NCI-H2029 (cell line): ENCODE data around the gene C10orf120.
A peak's percentile ranks its signal among the peaks of the same experiment; 100 is the strongest.

Source experiments
- DNase-seq: peaks from one replicate; lab custom pipeline; 2025; lab: John Stamatoyannopoulos, UW

C10orf120 gene

GRCh38 chr10:122699796-122700455 lies at the start of gene C10orf120:
Gene C10orf120, minus strand, starts transcription at chr10:122699846. Its CDS starts 56 bp downstream, at chr10:122699790.
- DNase-seq = no peak

- DNase-seq = no peak
Observed at GRCh38 chr10:122748496-122748895, 48.9 kb upstream of the C10orf120 start.

GRCh38 chr10:122746408-122746807 lies 46.8 kb upstream of the C10orf120 start:
- DNase-seq = no peak

GRCh38 chr10:122744257-122744656 lies 44.6 kb upstream of the C10orf120 start:
- DNase-seq = no peak

GRCh38 chr10:122740640-122741039 lies 41.0 kb upstream of the C10orf120 start:
- peak; percentile 10 for DNase-seq

- no peak for DNase-seq
Observed at GRCh38 chr10:122738031-122738430, 38.4 kb upstream of the C10orf120 start.

- no peak for DNase-seq
Observed at GRCh38 chr10:122733931-122734665, 34.5 kb upstream of the C10orf120 start.

GRCh38 chr10:122733443-122733842 lies 33.8 kb upstream of the C10orf120 start:
- DNase-seq = no peak

- no peak for DNase-seq
Observed at GRCh38 chr10:122730238-122730637, 30.6 kb upstream of the C10orf120 start.

GRCh38 chr10:122729126-122729525 lies 29.5 kb upstream of the C10orf120 start:
- no peak for DNase-seq

GRCh38 chr10:122727426-122727825 lies 27.8 kb upstream of the C10orf120 start:
- no peak for DNase-seq

GRCh38 chr10:122725768-122726167 lies 26.1 kb upstream of the C10orf120 start:
- no peak for DNase-seq

GRCh38 chr10:122725006-122725405 lies 25.4 kb upstream of the C10orf120 start:
- DNase-seq = no peak

- no peak for DNase-seq
Observed at GRCh38 chr10:122721111-122721510, 21.5 kb upstream of the C10orf120 start.

- no peak for DNase-seq
Observed at GRCh38 chr10:122716025-122716424, 16.4 kb upstream of the C10orf120 start.

- DNase-seq = no peak
Observed at GRCh38 chr10:122715576-122715975, 15.9 kb upstream of the C10orf120 start.

- DNase-seq = no peak
Observed at GRCh38 chr10:122713091-122713885, 13.6 kb upstream of the C10orf120 start.

- no peak for DNase-seq
Observed at GRCh38 chr10:122710576-122710975, 10.9 kb upstream of the C10orf120 start.

- DNase-seq = no peak
Observed at GRCh38 chr10:122709971-122710370, 10.3 kb upstream of the C10orf120 start.

- no peak for DNase-seq
Observed at GRCh38 chr10:122707535-122707934, 7.9 kb upstream of the C10orf120 start.

GRCh38 chr10:122706947-122707346 lies 7.3 kb upstream of the C10orf120 start:
- no peak for DNase-seq

GRCh38 chr10:122706467-122706866 lies 6.8 kb upstream of the C10orf120 start:
- DNase-seq = no peak
